HUES64 (cell line): Measurements from ENCODE around the gene ZYG11A.
A peak's percentile ranks its signal among the peaks of the same experiment; 100 is the strongest.

Source experiments
- H3K27ac ChIP-seq: 2 replicates; pipeline ENCODE4 v1.7.0; 2013; ENCODE audit warnings: low read depth, low read length, inconsistent platforms
- H3K27me3 ChIP-seq: 2 replicates; pipeline ENCODE4 v1.6.1; 2013; ENCODE audit warnings: mild to moderate bottlenecking, low read length; ENCODE audit not compliant: insufficient read depth
- H3K36me3 ChIP-seq: 2 replicates; pipeline ENCODE4 v1.6.1; 2013; ENCODE audit warnings: mild to moderate bottlenecking, low read length; ENCODE audit not compliant: insufficient read depth
- H3K4me1 ChIP-seq: 2 replicates; pipeline ENCODE4 v1.6.1; 2013; ENCODE audit warnings: mild to moderate bottlenecking, low read length, moderate library complexity; ENCODE audit not compliant: insufficient read depth
- H3K4me3 ChIP-seq: 2 replicates; pipeline ENCODE4 v1.5.1; 2013; ENCODE audit warnings: mild to moderate bottlenecking, low read length, moderate library complexity
- H3K9ac ChIP-seq: 2 replicates; pipeline ENCODE4 v1.6.1; 2013; ENCODE audit warnings: mild to moderate bottlenecking, low read depth, low read length
- H3K9me3 ChIP-seq: 2 replicates; pipeline ENCODE4 v1.6.1; 2013; ENCODE audit warnings: low read depth, low read length; ENCODE audit not compliant: insufficient read depth
- WGBS: fragments of 150-250, 120-280 bp; methylation state at CpG from one replicate; pipeline ENCODE4 v1.1.7; 2013; ENCODE audit warnings: missing lambda C conversion rate; 5-methylcytosine and 5-hydroxymethylcytosine counted together

ZYG11A gene

GRCh38 chr1:52877554-52877953, 35.0 kb downstream of the ZYG11A start:
- 89% methylated on average over 3 of the region's 3 CpGs for WGBS
- H3K36me3 ChIP-seq: peaks cover 8% of the 10 kb centered on the region
- H3K27ac ChIP-seq: no peak overlapping the region
- H3K4me3 ChIP-seq: no peak overlapping the region
- no peaks in the 10 kb centered on the region for H3K27me3 ChIP-seq
- no peak overlapping the region for H3K9ac ChIP-seq
- H3K4me1 ChIP-seq: peaks cover 32% of the 10 kb centered on the region
- no peaks in the 10 kb centered on the region for H3K9me3 ChIP-seq

GRCh38 chr1:52880206-52880605, 37.6 kb downstream of the ZYG11A start:
- Histone ChIP-seq H3K4me3 (no peak overlapping the region), H3K9me3 (no peaks in the 10 kb centered on the region)
- WGBS: 100% methylated on average over 2 of the region's 2 CpGs

DNA sequence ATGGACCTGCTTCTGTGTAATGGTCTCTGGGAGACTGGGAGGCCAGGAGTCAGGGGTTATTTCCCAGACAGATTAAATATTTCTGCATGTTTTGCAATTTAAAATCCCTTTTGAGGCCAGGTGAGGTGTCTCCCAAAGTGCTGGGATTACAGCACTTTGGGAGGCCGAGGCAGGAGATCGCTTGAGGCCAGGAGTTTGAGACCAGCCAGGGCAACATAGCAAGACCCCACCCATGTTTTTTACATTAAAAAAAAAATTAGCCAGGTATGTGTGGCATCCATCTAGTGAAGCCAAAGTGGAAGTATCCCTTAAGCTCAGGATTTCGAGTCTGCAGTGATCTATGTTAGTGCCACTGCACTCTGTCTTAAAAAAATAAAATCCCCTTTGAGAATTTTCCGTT, 44.9 kb downstream of the ZYG11A start:
- Histone ChIP-seq H3K9me3 (no peaks in the 10 kb centered on the region), H3K36me3 (peaks cover 8% of the 10 kb centered on the region; the same call in 1 of the 2 replicates), H3K4me3 (no peak overlapping the region), H3K9ac (no peak overlapping the region), H3K27me3 (no peaks in the 10 kb centered on the region), H3K4me1 (no peaks in the 10 kb centered on the region), H3K27ac (no peak overlapping the region)
- WGBS: 97% methylated on average over 3 of the region's 4 CpGs

More at GRCh38 chr1:52880206-52880605, 37.6 kb downstream of the ZYG11A start:
- peaks cover 26% of the 10 kb centered on the region for H3K4me1 ChIP-seq
- H3K27ac ChIP-seq: no peak overlapping the region
- H3K36me3 ChIP-seq: peaks cover 8% of the 10 kb centered on the region
- no peak overlapping the region for H3K9ac ChIP-seq
- H3K27me3 ChIP-seq: no peaks in the 10 kb centered on the region

- Histone ChIP-seq H3K9ac (no peak overlapping the region), H3K27ac (no peak overlapping the region), H3K4me3 (no peak overlapping the region), H3K27me3 (no peaks in the 10 kb centered on the region), H3K4me1 (no peaks in the 10 kb centered on the region), H3K36me3 (peaks cover 25% of the 10 kb centered on the region; the same call in 1 of the 2 replicates), H3K9me3 (no peaks in the 10 kb centered on the region)
- 98% methylated on average over 5 of the region's 5 CpGs for WGBS
These were observed 50.1 kb downstream of the ZYG11A start for GRCh38 chr1:52892424-52893215.

- Histone ChIP-seq H3K4me3 (no peak overlapping the region), H3K9ac (no peak overlapping the region), H3K27ac (no peak overlapping the region), H3K36me3 (peaks cover 16% of the 10 kb centered on the region; the same call in 1 of the 2 replicates), H3K27me3 (no peaks in the 10 kb centered on the region), H3K9me3 (no peaks in the 10 kb centered on the region), H3K4me1 (peaks cover 17% of the 10 kb centered on the region; the same call in 1 of the 2 replicates)
- 48% methylated on average over 4 of the region's 4 CpGs for WGBS
These were observed 56.9 kb downstream of the ZYG11A start for GRCh38 chr1:52899445-52899894.

- H3K36me3 ChIP-seq: peaks cover 9% of the 10 kb centered on the region; the same call in 1 of the 2 replicates
- H3K27ac ChIP-seq: peak overlapping the region; percentile 9; the same call in 1 of the 2 replicates
- no peak overlapping the region for H3K4me3 ChIP-seq
- H3K9ac ChIP-seq: no peak overlapping the region
- no peaks in the 10 kb centered on the region for H3K27me3 ChIP-seq
- no peaks in the 10 kb centered on the region for H3K9me3 ChIP-seq
- H3K4me1 ChIP-seq: peaks cover 22% of the 10 kb centered on the region
- WGBS: 94% methylated on average over 1 of the region's 2 CpGs
These were observed 57.8 kb downstream of the ZYG11A start for GRCh38 chr1:52900402-52900801.

DNA sequence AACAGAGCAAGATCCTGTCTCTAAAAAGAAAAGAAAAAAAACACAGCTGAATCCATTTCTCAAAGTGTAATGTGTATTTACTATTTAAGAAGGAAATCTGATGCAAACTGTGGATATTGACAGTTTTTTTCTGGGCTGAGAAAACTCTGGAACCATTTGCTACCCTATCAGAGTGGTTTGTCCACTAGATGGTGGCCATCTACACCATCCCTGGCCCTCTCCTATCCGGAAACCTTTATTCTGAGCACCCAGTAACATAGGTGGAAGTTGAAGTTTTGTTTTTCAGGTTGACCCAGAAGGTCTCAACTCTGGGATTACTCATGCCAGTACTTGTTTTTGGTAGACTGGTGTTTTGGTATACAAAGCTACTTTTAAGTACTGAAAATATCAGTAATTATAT, 58.8 kb downstream of the ZYG11A start:
- H3K9ac ChIP-seq: no peak overlapping the region
- H3K36me3 ChIP-seq: peaks cover 2% of the 10 kb centered on the region; the same call in 1 of the 2 replicates
- 83% methylated on average over 1 of the region's 1 CpG for WGBS
- H3K27ac ChIP-seq: no peak overlapping the region
- H3K4me1 ChIP-seq: peaks cover 23% of the 10 kb centered on the region
- no peaks in the 10 kb centered on the region for H3K27me3 ChIP-seq
- H3K4me3 ChIP-seq: no peak overlapping the region
- H3K9me3 ChIP-seq: no peaks in the 10 kb centered on the region

GRCh38 chr1:52904208-52904926, 61.8 kb downstream of the ZYG11A start:
- Histone ChIP-seq H3K36me3 (no peaks in the 10 kb centered on the region), H3K27ac (no peak overlapping the region), H3K4me1 (peaks cover 20% of the 10 kb centered on the region), H3K4me3 (no peak overlapping the region), H3K9me3 (no peaks in the 10 kb centered on the region), H3K27me3 (no peaks in the 10 kb centered on the region), H3K9ac (no peak overlapping the region)
- 88% methylated on average over 13 of the region's 13 CpGs for WGBS

DNA sequence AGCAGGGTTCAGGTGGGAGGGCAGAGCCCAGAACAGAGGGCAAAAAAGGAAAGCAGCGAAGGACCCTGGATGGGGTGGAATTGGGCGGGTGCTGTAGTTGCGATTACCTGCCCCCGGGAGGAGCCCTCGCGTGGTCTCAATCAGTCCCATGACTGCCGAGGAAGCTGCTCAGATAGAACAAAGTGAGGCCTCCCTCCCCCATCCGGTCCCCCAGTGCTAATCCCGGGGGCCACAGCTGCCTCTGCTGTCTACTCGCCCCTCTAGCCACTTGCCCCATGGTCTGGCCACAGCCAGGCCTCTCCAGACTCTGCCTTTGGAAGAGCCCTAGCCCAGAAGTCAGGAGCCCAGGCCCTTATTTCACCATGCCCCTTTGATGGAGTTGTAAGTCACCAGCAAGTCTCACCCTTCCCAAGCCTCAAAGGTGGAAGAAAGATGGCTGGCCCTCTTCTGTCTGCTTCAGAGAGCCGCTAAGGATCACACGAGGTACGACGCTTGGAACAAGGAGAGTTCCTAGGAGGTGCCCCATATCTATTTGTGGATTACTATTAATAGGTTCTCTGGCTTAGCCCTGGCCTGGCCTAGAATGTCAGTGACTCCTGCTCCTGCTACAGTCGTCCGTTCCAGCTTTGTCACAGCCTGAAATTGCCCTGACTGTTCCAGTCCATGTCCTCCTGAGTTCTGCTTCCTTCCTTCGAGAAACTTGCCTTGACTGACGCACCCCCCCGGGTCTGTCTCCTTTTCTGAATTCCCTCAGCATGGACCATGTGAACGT, 62.6 kb downstream of the ZYG11A start:
- no peaks in the 10 kb centered on the region for H3K27me3 ChIP-seq
- no peaks in the 10 kb centered on the region for H3K36me3 ChIP-seq
- H3K4me3 ChIP-seq: no peak overlapping the region
- WGBS: 65% methylated on average over 20 of the region's 20 CpGs
- H3K9me3 ChIP-seq: no peaks in the 10 kb centered on the region
- H3K27ac ChIP-seq: no peak overlapping the region
- no peak overlapping the region for H3K9ac ChIP-seq
- H3K4me1 ChIP-seq: peaks cover 13% of the 10 kb centered on the region

DNA sequence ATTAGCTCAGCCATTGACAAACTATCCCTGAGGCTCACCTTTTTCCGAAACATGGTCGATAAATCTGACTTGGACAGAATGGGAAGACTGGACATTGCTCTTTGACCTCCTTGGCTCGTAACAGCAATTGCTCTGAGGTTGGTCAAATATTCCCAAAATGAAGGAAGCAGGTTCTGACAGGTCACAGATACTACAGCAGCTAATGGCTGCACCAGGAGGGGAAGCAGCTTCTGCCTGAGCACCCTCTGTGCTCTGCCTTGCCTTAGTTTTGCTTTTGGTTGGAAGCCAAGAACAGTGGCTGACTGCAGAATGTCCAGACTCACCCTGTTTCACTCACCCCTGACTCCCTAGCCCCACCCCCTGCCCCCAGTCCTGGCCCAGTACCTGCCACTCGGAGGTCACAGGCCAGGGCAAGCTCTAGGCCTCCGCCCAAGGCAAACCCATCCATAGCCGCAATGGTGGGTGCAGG, 63.6 kb downstream of the ZYG11A start:
- 95% methylated on average over 6 of the region's 6 CpGs for WGBS
- H3K9ac ChIP-seq: no peak overlapping the region

More for the DNA sequence above, 63.6 kb downstream of the ZYG11A start:
- Histone ChIP-seq H3K4me1 (peaks cover 6% of the 10 kb centered on the region), H3K9me3 (no peaks in the 10 kb centered on the region), H3K36me3 (no peaks in the 10 kb centered on the region), H3K27me3 (no peaks in the 10 kb centered on the region), H3K27ac (no peak overlapping the region), H3K4me3 (no peak overlapping the region)
